Measurements from ENCODE around the gene AUTS2.

DNA sequence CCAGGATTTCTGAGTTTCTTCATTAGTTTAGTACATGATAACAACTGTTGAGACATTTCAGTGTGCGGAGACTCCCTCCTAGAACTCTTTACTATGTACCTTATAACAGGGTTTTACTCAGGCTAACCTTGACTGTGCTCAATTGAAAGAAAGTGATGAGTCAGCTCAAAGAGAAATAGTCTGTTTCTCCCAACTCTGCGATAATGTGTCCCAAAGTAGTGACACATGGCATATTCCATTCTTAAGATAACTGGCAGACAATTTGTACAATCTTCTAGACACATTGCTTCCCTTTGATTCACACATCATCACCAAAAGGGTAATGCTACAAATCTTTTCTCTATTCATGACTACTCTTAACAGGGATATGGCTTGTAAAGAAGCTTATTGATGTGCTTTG lies 645.2 kb downstream of the AUTS2 start:
- TF ChIP-seq, protein P1, sequence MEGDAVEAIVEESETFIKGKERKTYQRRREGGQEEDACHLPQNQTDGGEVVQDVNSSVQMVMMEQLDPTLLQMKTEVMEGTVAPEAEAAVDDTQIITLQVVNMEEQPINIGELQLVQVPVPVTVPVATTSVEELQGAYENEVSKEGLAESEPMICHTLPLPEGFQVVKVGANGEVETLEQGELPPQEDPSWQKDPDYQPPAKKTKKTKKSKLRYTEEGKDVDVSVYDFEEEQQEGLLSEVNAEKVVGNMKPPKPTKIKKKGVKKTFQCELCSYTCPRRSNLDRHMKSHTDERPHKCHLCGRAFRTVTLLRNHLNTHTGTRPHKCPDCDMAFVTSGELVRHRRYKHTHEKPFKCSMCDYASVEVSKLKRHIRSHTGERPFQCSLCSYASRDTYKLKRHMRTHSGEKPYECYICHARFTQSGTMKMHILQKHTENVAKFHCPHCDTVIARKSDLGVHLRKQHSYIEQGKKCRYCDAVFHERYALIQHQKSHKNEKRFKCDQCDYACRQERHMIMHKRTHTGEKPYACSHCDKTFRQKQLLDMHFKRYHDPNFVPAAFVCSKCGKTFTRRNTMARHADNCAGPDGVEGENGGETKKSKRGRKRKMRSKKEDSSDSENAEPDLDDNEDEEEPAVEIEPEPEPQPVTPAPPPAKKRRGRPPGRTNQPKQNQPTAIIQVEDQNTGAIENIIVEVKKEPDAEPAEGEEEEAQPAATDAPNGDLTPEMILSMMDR (IDR thresholded peaks at IDR 0.05): no peak
- TF ChIP-seq, protein P2, sequence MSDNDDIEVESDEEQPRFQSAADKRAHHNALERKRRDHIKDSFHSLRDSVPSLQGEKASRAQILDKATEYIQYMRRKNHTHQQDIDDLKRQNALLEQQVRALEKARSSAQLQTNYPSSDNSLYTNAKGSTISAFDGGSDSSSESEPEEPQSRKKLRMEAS (CRISPR knock-in tag; IDR thresholded peaks at IDR 0.05): no peak
- TF ChIP-seq SP1 (CRISPR knock-in tag; conservative IDR thresholded peaks at IDR 0.05): no peak
- no peak for TF ChIP-seq ZNF138 (CRISPR knock-in tag; conservative IDR thresholded peaks at IDR 0.05)
- TF ChIP-seq, protein P3, sequence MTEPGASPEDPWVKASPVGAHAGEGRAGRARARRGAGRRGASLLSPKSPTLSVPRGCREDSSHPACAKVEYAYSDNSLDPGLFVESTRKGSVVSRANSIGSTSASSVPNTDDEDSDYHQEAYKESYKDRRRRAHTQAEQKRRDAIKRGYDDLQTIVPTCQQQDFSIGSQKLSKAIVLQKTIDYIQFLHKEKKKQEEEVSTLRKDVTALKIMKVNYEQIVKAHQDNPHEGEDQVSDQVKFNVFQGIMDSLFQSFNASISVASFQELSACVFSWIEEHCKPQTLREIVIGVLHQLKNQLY (CRISPR knock-in tag; IDR thresholded peaks at IDR 0.05): no peak
- no peak for TF ChIP-seq ZNF396 (CRISPR knock-in tag; IDR thresholded peaks at IDR 0.05; ENCODE audit: borderline replicate concordance)
- TF ChIP-seq, protein P4, sequence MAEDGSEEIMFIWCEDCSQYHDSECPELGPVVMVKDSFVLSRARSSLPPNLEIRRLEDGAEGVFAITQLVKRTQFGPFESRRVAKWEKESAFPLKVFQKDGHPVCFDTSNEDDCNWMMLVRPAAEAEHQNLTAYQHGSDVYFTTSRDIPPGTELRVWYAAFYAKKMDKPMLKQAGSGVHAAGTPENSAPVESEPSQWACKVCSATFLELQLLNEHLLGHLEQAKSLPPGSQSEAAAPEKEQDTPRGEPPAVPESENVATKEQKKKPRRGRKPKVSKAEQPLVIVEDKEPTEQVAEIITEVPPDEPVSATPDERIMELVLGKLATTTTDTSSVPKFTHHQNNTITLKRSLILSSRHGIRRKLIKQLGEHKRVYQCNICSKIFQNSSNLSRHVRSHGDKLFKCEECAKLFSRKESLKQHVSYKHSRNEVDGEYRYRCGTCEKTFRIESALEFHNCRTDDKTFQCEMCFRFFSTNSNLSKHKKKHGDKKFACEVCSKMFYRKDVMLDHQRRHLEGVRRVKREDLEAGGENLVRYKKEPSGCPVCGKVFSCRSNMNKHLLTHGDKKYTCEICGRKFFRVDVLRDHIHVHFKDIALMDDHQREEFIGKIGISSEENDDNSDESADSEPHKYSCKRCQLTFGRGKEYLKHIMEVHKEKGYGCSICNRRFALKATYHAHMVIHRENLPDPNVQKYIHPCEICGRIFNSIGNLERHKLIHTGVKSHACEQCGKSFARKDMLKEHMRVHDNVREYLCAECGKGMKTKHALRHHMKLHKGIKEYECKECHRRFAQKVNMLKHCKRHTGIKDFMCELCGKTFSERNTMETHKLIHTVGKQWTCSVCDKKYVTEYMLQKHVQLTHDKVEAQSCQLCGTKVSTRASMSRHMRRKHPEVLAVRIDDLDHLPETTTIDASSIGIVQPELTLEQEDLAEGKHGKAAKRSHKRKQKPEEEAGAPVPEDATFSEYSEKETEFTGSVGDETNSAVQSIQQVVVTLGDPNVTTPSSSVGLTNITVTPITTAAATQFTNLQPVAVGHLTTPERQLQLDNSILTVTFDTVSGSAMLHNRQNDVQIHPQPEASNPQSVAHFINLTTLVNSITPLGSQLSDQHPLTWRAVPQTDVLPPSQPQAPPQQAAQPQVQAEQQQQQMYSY (CRISPR knock-in tag; IDR thresholded peaks at IDR 0.05): no peak
- TF ChIP-seq CREM (CRISPR knock-in tag; IDR thresholded peaks at IDR 0.05): no peak
- TF ChIP-seq, protein P5, sequence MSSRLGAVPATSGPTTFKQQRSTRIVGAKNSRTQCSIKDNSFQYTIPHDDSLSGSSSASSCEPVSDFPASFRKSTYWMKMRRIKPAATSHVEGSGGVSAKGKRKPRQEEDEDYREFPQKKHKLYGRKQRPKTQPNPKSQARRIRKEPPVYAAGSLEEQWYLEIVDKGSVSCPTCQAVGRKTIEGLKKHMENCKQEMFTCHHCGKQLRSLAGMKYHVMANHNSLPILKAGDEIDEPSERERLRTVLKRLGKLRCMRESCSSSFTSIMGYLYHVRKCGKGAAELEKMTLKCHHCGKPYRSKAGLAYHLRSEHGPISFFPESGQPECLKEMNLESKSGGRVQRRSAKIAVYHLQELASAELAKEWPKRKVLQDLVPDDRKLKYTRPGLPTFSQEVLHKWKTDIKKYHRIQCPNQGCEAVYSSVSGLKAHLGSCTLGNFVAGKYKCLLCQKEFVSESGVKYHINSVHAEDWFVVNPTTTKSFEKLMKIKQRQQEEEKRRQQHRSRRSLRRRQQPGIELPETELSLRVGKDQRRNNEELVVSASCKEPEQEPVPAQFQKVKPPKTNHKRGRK (CRISPR knock-in tag; IDR thresholded peaks at IDR 0.05; ENCODE audit: borderline replicate concordance): no peak
- TF ChIP-seq, protein P6, sequence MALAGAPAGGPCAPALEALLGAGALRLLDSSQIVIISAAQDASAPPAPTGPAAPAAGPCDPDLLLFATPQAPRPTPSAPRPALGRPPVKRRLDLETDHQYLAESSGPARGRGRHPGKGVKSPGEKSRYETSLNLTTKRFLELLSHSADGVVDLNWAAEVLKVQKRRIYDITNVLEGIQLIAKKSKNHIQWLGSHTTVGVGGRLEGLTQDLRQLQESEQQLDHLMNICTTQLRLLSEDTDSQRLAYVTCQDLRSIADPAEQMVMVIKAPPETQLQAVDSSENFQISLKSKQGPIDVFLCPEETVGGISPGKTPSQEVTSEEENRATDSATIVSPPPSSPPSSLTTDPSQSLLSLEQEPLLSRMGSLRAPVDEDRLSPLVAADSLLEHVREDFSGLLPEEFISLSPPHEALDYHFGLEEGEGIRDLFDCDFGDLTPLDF (CRISPR knock-in tag; IDR thresholded peaks at IDR 0.05): no peak
- TF ChIP-seq ZNF416 (CRISPR knock-in tag; IDR thresholded peaks at IDR 0.05): no peak
